Aorta (tissue), 5 donors: ENCODE measurements around the gene GSTA4. TPM values are rescaled to one million over a fixed set of nuclear protein-coding genes. Genes with fewer than 3 reads are reported as not detected.
"Not testable (repeated sequence)": the region's sequence is repeated elsewhere in the genome, so short reads cannot be mapped to it uniquely, and the experiment has no call there.

Experiments used
- ATAC-seq: fragments of 200-7000 bp; cut with Tn5 transposase; one replicate; pipeline ENCODE4 v1.9.1; 2022; ENCODE audit warnings: moderate library complexity; ENCODE audit not compliant: low FRiP score
- DNase-seq, 2 donors: peaks; one replicate each; pipeline ENCODE4 v3.0.0-alpha.2; 2020
- H3K27ac ChIP-seq, 2 donors: one replicate each; pipeline ENCODE4 v1.5.1; 2013; ENCODE audit warnings: low read length in 2 of 2, mild to moderate bottlenecking in 2 of 2, moderate library complexity in 2 of 2, control low read depth in 1 of 2, inconsistent platforms in 1 of 2, low read depth in 1 of 2
- H3K27me3 ChIP-seq, 2 donors: one replicate each; pipeline ENCODE4 v1.6.1; 2013; ENCODE audit warnings: control low read depth in 1 of 2, low read length in 1 of 2, mild to moderate bottlenecking in 1 of 2, moderate library complexity in 1 of 2; ENCODE audit not compliant: insufficient read depth in 2 of 2, control insufficient read depth in 1 of 2
- H3K36me3 ChIP-seq, 2 donors: one replicate each; pipeline ENCODE4 v1.6.1; 2013; ENCODE audit warnings: control low read depth in 1 of 2, low read length in 1 of 2, mild to moderate bottlenecking in 1 of 2; ENCODE audit not compliant: insufficient read depth in 2 of 2, control insufficient read depth in 1 of 2
- H3K4me1 ChIP-seq, 2 donors: one replicate each; pipeline ENCODE4 v1.6.1; 2013; ENCODE audit warnings: low read length in 2 of 2, control low read depth in 1 of 2, mild to moderate bottlenecking in 1 of 2, moderate library complexity in 1 of 2; ENCODE audit not compliant: insufficient read depth in 2 of 2, control insufficient read depth in 1 of 2
- H3K4me3 ChIP-seq, 2 donors: one replicate each; pipeline ENCODE4 v1.5.1; 2013; ENCODE audit warnings: low read length in 2 of 2, control low read depth in 1 of 2, mild to moderate bottlenecking in 1 of 2
- H3K9me3 ChIP-seq: one replicate; pipeline ENCODE4 v1.6.1; 2013; ENCODE audit warnings: mild to moderate bottlenecking, low read length; ENCODE audit not compliant: control insufficient read depth
- WGBS, 2 donors: extraction: QIAGEN DNeasy Blood & Tissue Kit; methylation state at CpG; one replicate each; pipeline ENCODE4 v1.1.7; 2013; 5-methylcytosine and 5-hydroxymethylcytosine counted together
- intact Hi-C, 2 donors: fragments of 100-400 bp; cut with DNase I; formaldehyde crosslinking; loops; one replicate each; pipeline versions ENCODE4 v1.14.2 to v1.15.0; 2022
- polyA plus RNA-seq, 2 donors: library from polyadenylated mRNA; stranded (reverse); fragments of 200-250 nt; gene quantifications; one replicate each; pipeline ENCODE4 v1.2.3, GENCODE V29; 2013
- total RNA-seq, 2 donors: library from RNA; stranded (reverse); fragmentation: NEBNext Ultra II Directional; extraction: Animal tissue kit (Norgen Biotek cat#: 25700); gene quantifications; one replicate each; pipeline ENCODE4 v1.2.1, GENCODE V29; 2021
- donor health status: healthy with polysubstance abuse.
- donor health status: Bipolar disorder and iron deficiency.
- donor health status: DM: no; HTN: no; CAD: no.
- donor health status: DM: no; HTN: no; CAD: no.
- donor health status: DM: yes; HTN: yes; CAD: no.

Gene GSTA4
- total and polyA plus RNA-seq, 4 donors = 18.8 to 31.9 (median 20.0) TPM

DNA sequence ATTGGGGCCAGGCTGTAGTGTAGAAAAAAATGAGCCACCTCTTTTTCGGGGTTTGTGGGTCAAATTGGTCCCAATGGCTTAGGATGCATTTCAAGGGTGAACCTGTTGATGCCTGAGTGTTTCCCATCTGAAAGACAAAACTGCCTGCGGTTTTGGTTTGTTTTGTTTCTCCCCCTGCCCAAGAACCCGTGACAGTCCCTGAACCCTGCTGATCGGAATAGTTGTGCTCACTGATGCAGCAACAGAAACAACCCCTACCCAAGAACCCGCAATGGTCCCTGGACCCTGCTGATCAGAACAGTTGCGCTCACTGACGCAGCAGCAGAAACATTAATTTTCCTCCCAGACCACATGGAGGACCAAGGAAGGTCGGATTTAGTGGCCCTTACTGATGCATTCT is 34.9 kb downstream of the GSTA4 start:
- WGBS, 2 donors = 80 to 87% methylated on average over 8 of the region's 8 CpGs
- H3K4me1 ChIP-seq, H3K27ac ChIP-seq, DNase-seq, H3K27me3 ChIP-seq, ATAC-seq, H3K4me3 ChIP-seq, H3K9me3 ChIP-seq, H3K36me3 ChIP-seq, intact Hi-C loops: not testable (repeated sequence)

DNA sequence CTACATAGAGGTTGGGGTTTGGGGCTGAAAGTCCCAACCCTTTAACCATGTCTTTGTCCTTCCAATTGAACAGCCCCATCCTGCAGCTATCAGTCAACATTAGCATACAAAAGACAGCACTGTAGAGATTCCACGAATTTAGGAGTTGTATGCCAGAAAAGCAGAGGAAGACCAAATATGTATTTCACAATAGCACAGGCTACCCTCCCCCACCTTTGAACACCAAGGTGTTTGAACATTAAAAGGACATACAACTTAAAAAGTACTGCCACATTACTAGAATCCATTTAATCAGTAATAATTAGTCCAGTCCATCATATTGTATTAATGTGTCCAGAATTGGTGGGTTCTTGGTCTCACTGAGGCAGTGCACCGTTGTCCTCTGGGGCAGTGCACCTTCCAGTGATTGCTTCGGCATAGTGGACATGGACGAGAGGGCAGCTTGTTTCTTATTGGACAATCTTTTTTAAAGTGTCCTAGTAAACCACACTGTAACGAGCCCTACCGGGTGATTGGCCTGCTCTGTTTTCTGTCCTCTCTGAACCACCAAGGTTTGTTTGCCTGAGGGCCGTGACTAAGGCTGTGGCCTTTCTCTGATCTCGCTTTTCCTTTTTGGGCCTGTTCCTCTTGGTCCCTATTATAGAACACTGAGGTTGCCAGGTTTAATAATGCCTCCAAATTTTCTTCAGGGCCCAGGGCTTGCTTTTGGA is 36.4 kb downstream of the GSTA4 start:
- Histone ChIP-seq H3K27ac (no peak overlapping the region), H3K36me3 (no peaks in the 10 kb centered on the region), H3K27me3 (no peaks in the 10 kb centered on the region), H3K9me3 (peaks cover 1% of the 10 kb centered on the region), H3K4me3 (no peak overlapping the region), H3K4me1 (no peaks in the 10 kb centered on the region)
- intact Hi-C loops = no loop called here
- ATAC-seq (no peak), DNase-seq (no peak)
- 68 to 74% methylated on average over 8 of the region's 8 CpGs for WGBS, 2 donors

DNA sequence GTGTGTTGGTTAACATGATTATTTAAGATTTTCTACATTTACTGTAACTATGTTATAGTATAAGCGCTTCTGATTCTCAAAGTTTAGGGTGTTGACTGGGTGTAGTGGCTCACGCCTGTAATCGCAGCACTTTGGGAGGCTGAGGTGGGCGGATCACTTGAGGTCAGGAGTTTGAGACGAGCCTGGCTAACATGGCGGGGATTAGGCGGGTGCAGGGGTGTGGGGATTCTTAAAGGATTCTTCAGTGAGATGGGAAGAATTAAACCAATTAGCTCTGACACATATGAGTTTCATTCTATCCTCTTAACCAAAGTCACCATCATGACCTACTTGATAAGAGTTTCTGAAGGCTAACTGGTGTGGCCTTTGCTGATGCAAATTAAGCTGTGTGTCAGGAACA is 39.2 kb downstream of the GSTA4 start:
- DNase-seq = no peak
- Histone ChIP-seq H3K4me1 (no peaks in the 10 kb centered on the region), H3K36me3 (no peaks in the 10 kb centered on the region), H3K27me3 (no peaks in the 10 kb centered on the region), H3K9me3 (no peaks in the 10 kb centered on the region), H3K27ac (no peak overlapping the region), H3K4me3 (no peak overlapping the region)
- ATAC-seq = no peak
- WGBS, 2 donors = 81 to 97% methylated on average over 7 of the region's 7 CpGs
- intact Hi-C loops = no loop called here

DNA sequence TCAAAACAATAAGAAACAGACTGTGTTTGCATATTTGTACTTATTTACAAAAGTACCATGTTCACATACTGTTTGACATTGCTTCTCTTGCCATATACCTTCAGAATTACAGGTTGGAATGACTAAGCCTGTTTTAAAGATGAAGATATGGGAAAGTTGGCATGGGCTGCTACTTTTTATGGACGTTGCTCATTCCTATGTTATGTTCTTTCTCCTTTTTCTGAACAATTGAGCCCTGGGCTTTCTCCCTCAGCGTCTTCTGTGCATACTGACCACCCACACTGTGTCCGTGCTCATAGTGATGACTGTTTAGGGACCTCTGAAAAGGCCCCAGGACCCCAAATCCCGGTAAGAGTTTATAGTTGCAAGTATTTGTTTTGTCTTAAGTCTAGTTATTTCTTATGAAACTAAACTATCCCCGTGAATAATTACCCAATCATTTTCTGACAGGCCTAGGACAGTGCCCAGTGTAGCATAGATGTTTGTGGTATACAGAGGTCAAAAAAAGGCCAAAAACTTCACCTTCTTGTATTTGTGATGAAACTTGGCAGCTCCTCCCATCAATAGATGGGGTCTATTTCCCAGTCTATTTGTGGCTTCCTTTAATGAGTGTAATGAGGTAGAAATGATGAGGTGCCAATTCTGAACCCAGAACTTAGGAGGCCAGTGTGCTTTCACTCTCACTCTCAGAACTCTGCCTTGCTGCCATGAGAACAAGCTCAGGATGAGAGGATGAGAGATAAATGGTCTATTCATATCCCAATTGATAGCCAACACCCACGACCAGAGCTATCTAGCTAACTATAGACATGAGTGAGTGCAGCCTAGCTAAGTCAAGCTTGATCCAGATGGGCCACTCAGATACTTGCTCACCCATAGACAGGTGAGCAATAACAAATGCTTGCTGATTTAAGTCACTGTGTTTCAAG is 40.9 kb downstream of the GSTA4 start:
- no peaks in the 10 kb centered on the region for H3K27me3 ChIP-seq
- no peak overlapping the region for H3K27ac ChIP-seq
- no peak overlapping the region for H3K4me3 ChIP-seq
- no peaks in the 10 kb centered on the region for H3K36me3 ChIP-seq
- ATAC-seq (no peak), DNase-seq (no peak)
- 69 to 79% methylated on average over 6 of the region's 6 CpGs for WGBS, 2 donors
- intact Hi-C loops = no loop called here
- no peaks in the 10 kb centered on the region for H3K9me3 ChIP-seq
- no peaks in the 10 kb centered on the region for H3K4me1 ChIP-seq

DNA sequence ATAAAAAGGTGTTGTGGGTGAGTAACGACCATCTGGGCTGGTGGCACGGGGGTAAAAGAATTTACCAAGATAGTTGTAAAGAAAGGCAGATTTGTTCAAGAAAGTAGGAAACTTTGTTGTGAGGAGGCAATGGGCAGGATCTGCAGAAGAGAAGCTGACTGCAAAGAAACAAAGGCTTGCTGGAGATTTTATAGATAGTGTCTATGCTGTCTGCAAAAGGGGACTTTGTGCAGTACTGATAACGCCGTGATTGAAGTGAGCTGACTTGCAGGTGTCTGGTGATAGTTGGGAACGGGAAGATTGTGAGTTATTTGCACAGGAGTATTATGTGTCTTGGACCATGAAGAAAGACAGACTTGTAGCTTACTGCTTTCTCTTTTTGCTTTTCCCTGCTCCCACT is 48.8 kb downstream of the GSTA4 start:
- no peaks in the 10 kb centered on the region for H3K9me3 ChIP-seq
- WGBS, 2 donors = 37 to 44% methylated on average over 5 of the region's 5 CpGs
- intact Hi-C loops = no loop called here
- H3K27me3 ChIP-seq = no peaks in the 10 kb centered on the region
- H3K36me3 ChIP-seq = no peaks in the 10 kb centered on the region
- ATAC-seq = no peak
- H3K27ac ChIP-seq = no peak overlapping the region
- DNase-seq = no peak
- no peak overlapping the region for H3K4me3 ChIP-seq
- H3K4me1 ChIP-seq = no peaks in the 10 kb centered on the region

DNA sequence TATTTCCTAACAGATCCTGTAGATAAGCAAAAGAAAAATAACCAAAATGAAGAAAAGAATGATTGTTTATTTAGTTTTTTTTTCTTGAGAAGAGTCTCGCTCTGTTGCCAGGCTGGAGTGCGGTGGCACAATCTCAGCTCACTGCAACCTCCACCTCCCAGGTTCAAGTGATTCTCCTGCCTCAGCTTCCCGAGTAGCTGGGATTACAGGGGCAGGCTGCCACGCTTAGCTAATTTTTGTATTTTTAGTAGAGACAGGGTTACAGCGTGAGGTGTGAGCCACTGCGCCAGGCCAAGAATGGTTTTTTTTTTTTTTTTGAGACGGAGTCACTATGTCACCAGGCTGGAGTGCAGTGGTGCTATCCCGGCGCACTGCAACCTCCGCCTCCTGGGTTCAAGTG is 52.3 kb downstream of the GSTA4 start:
- H3K27ac ChIP-seq, H3K4me3 ChIP-seq, H3K36me3 ChIP-seq, H3K9me3 ChIP-seq, ATAC-seq, H3K27me3 ChIP-seq, H3K4me1 ChIP-seq, intact Hi-C loops, DNase-seq: not testable (repeated sequence)
- WGBS, 2 donors = 82 to 86% methylated on average over 10 of the region's 10 CpGs

DNA sequence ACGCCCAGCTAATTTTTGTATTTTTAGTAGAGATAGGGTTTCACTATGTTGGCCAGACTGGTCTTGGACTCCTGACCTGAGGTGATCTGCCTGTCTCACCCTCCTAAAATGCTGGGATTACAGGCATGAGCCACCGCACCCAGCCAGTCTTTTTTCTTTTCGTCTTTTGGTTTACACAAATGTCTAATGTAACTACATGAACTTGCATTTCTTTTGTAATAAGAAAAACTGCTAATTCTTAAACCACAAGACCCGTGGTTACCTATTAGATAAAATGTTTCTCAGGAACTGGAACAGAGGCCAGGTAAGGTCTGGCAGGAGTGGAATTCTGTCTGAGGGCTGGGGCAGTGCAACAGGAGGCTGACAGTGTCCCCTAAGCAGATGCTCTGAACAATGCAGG is 52.9 kb downstream of the GSTA4 start:
- Histone ChIP-seq H3K4me3 (no peak overlapping the region), H3K9me3 (no peaks in the 10 kb centered on the region), H3K27me3 (no peaks in the 10 kb centered on the region), H3K27ac (no peak overlapping the region), H3K36me3 (no peaks in the 10 kb centered on the region), H3K4me1 (no peaks in the 10 kb centered on the region)
- WGBS, 2 donors = 85 to 89% methylated on average over 4 of the region's 4 CpGs
- no peak for DNase-seq
- intact Hi-C loops = no loop called here
- ATAC-seq = no peak

DNA sequence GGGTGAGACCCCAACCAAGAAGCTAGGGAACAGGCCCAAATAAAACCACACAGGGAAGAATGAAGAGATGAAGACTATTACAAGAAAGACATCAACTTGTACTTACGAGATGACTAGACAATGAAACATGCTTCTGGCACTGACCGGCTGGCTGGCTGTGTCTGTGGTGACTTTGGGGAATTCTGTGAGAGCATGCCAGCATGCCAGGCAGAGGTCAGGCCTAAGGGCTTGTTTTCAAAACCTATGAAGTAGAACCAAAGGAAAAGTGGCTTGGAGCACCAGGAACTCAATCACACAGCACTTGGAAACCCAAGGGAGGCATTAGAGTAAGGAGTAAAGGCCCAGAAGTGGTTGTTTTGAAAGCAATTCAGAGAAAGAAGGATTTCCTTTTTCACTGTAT is 57.2 kb downstream of the GSTA4 start:
- WGBS, 2 donors = 62 to 69% methylated on average over 2 of the region's 2 CpGs
- H3K36me3 ChIP-seq = no peaks in the 10 kb centered on the region
- no peak overlapping the region for H3K4me3 ChIP-seq
- H3K27ac ChIP-seq = no peak overlapping the region
- intact Hi-C loops = no loop called here
- no peaks in the 10 kb centered on the region for H3K9me3 ChIP-seq
- no peaks in the 10 kb centered on the region for H3K27me3 ChIP-seq
- no peak for ATAC-seq
- H3K4me1 ChIP-seq = no peaks in the 10 kb centered on the region
- no peak for DNase-seq

DNA sequence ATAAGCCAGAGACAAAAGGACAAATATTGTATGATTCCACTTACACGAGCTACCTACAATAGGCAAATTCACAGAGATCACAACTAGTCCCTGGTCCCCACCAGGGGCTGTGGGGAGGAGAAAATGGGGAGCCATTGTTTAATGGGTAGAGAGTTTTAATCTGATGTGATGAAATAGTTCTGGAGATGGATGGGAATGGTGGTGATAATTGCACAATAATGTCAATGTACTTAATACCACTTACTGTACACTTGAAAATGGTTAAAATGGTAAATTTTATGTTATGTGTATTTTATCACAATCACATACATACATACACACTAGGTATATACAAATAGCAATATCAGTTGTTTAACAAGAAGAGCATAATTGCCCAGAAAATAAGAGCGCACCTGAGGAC is 61.3 kb downstream of the GSTA4 start:
- no peaks in the 10 kb centered on the region for H3K9me3 ChIP-seq
- no peak overlapping the region for H3K4me3 ChIP-seq
- ATAC-seq (no peak), DNase-seq (no peak)
- H3K27ac ChIP-seq = no peak overlapping the region
- intact Hi-C loops = no loop called here
- WGBS, 2 donors = 94 to 95% methylated on average over 2 of the region's 2 CpGs
- H3K27me3 ChIP-seq = no peaks in the 10 kb centered on the region
- no peaks in the 10 kb centered on the region for H3K4me1 ChIP-seq
- H3K36me3 ChIP-seq = no peaks in the 10 kb centered on the region
